HG02678 (cell line): Measurements from ENCODE around the gene MMS22L.
"Not testable (repeated sequence)": the region's sequence is repeated elsewhere in the genome, so short reads cannot be mapped to it uniquely, and the experiment has no call there.

Experiments
- ATAC-seq: cut with Tn5 transposase; IDR thresholded peaks from one replicate; pipeline ENCODE4 v1.9.1; 2021; ENCODE audit warnings: mild to moderate bottlenecking, moderate library complexity; ENCODE audit not compliant: unreplicated experiment

The MMS22L gene

GRCh38 chr6:97246842-97247241, 36.2 kb downstream of the MMS22L start:
- no peak for ATAC-seq

GRCh38 chr6:97240222-97240621, 42.8 kb downstream of the MMS22L start:
- ATAC-seq = no peak

GRCh38 chr6:97231911-97232310, 51.1 kb downstream of the MMS22L start:
- no peak for ATAC-seq

- no peak for ATAC-seq
Observed at GRCh38 chr6:97222903-97223302, 60.1 kb downstream of the MMS22L start.

GRCh38 chr6:97218912-97219311, 64.1 kb downstream of the MMS22L start:
- ATAC-seq = no peak

GRCh38 chr6:97215157-97215769, 67.8 kb downstream of the MMS22L start:
- no peak for ATAC-seq

GRCh38 chr6:97214671-97215070, 68.3 kb downstream of the MMS22L start:
- no peak for ATAC-seq

GRCh38 chr6:97207383-97207782, 75.6 kb downstream of the MMS22L start:
- ATAC-seq = peak; percentile 50

GRCh38 chr6:97205966-97206365, 77.0 kb downstream of the MMS22L start:
- ATAC-seq = no peak

- no peak for ATAC-seq
Observed at GRCh38 chr6:97203343-97203742, 79.7 kb downstream of the MMS22L start.

- no peak for ATAC-seq
Observed at GRCh38 chr6:97198046-97198565, 84.9 kb downstream of the MMS22L start.

- ATAC-seq = no peak
Observed at GRCh38 chr6:97195117-97195516, 87.9 kb downstream of the MMS22L start.

GRCh38 chr6:97189767-97190166, 93.2 kb downstream of the MMS22L start:
- ATAC-seq = no peak

- ATAC-seq = no peak
Observed at GRCh38 chr6:97187951-97188350, 95.1 kb downstream of the MMS22L start.

GRCh38 chr6:97186416-97186999, 96.5 kb downstream of the MMS22L start:
- ATAC-seq = peak; percentile 96

- ATAC-seq = no peak
Observed at GRCh38 chr6:97177905-97178304, 105.1 kb downstream of the MMS22L start.

- ATAC-seq = no peak
Observed at GRCh38 chr6:97176468-97176867, 106.5 kb downstream of the MMS22L start.

GRCh38 chr6:97175806-97176205, 107.2 kb downstream of the MMS22L start:
- no peak for ATAC-seq

- ATAC-seq = no peak
Observed at GRCh38 chr6:97174471-97174870, 108.5 kb downstream of the MMS22L start.

- ATAC-seq = no peak
Observed at GRCh38 chr6:97160280-97160679, 122.7 kb downstream of the MMS22L start.

- ATAC-seq = not testable (repeated sequence)
Observed at GRCh38 chr6:97155447-97155846, 127.6 kb downstream of the MMS22L start.

GRCh38 chr6:97154015-97154414, 129.0 kb downstream of the MMS22L start:
- ATAC-seq = no peak

- ATAC-seq = no peak
Observed at GRCh38 chr6:97151601-97152000, 131.4 kb downstream of the MMS22L start.
